A673 (cell line): ENCODE results near the gene MIA2.

Experiments used
- CTCF ChIP-seq: fragments of 300-800, 200-600 bp; sonication (generic); conservative IDR thresholded peaks from 2 replicates; pipeline ENCODE4 v1.5.1; 2017; ENCODE audit warnings: low read depth, mild to moderate bottlenecking, antibody characterized with exemption, low read length, moderate library complexity, mixed read lengths
- EZH2 ChIP-seq: fragments of 200-600 bp; sonication (generic); IDR thresholded peaks from 2 replicates; pipeline ENCODE4 v1.6.1; 2017; ENCODE audit warnings: borderline replicate concordance, low read depth, mild to moderate bottlenecking, mixed read lengths, antibody characterized with exemption, low read length; ENCODE audit not compliant: poor library complexity, severe bottlenecking

- TF ChIP-seq CTCF (no peak), EZH2 (no peak)
Observed at GRCh38 chr14:39384177-39384576, 150.5 kb downstream of the MIA2 start.
